Activated CD8-positive, alpha-beta memory T cell treated with anti-CD3 and anti-CD28 coated beads, Interleukin-2, amount 50 U/mL, for 1 hour (primary cell): ENCODE data around the gene PPARD.
"Not testable (repeated sequence)": the region's sequence is repeated elsewhere in the genome, so short reads cannot be mapped to it uniquely, and the experiment has no call there.

Source experiments
- DNase-seq: peaks from one replicate; pipeline ENCODE4 v3.0.0-alpha.2; 2020; ENCODE audit errors: extremely low read depth

Gene PPARD

GRCh38 chr6:35406711-35407485, 64.5 kb downstream of the PPARD start:
- DNase-seq, result no peak

GRCh38 chr6:35409245-35409644, 66.9 kb downstream of the PPARD start:
- no peak for DNase-seq

GRCh38 chr6:35410131-35410530, 67.8 kb downstream of the PPARD start:
- no peak for DNase-seq

DNA sequence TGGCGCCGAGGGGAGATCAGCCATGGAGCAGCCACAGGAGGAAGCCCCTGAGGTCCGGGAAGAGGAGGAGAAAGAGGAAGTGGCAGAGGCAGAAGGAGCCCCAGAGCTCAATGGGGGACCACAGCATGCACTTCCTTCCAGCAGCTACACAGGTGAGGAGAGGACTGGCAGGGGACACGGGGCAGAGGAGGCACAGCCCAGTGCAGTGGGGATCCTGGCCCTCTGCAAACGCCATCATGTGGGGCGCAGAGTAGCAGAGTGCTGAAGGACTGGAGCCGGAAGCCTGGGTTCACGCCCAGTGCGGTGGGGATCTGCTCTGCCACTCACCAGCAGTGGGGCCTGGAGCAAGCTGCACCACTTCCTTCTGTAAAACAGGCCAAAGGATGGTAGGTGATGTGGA, 68.7 kb downstream of the PPARD start:
- DNase-seq, result no peak

DNA sequence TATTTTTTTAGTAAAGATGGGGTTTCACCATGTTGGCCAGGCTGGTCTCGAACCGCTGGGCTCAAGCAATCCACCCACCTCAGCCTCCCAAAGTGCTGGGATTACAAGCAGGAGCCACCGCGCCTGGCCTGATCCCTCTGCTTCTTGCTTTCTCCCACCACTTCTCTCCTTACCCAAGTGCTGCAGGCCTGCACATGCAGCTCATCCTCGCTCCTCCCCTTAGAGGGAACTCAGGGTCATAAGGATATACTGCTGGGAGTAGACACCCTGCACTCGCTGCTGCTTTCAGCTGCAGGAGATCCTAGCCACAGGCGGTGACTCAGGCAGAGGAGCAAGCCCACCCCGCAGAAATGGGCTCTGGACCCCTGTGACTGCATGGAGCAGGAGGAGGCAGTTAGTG, 69.7 kb downstream of the PPARD start:
- no peak for DNase-seq

- DNase-seq, result no peak
Observed at GRCh38 chr6:35413911-35414310, 71.6 kb downstream of the PPARD start.

GRCh38 chr6:35415065-35415891, 72.9 kb downstream of the PPARD start:
- DNase-seq, result no peak

DNA sequence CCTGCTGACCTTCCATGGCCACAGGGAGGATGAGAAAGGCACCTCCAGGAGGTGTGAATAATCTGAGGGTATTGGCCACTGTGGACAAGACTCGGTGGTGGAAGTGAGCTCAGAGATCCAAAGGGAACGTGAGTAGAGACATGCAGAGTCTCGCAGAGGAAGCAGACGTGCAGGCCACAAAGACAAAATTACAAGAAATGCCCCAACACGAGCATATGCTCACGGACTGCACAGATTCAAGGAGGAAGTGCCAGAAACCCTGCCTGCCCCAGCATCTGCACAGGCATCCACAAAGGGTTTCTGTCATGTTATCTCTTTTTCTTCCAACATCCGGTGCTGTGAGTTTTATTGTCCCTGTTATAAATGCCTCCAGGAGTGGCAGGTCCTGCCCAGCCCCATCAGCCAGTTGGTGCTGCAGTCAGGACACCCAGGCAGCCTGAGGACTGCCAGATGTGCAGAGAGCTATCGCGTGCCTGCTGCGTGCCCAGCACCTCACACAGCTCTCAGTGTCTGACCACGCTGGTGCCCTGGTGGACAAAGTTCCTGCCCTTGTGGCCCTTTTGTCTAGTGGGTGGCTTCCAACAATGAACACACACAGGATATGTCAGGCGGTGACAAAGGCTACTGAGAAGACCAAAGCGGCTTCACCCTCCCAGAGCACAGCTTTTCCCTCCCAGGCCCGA, 75.8 kb downstream of the PPARD start:
- no peak for DNase-seq

DNA sequence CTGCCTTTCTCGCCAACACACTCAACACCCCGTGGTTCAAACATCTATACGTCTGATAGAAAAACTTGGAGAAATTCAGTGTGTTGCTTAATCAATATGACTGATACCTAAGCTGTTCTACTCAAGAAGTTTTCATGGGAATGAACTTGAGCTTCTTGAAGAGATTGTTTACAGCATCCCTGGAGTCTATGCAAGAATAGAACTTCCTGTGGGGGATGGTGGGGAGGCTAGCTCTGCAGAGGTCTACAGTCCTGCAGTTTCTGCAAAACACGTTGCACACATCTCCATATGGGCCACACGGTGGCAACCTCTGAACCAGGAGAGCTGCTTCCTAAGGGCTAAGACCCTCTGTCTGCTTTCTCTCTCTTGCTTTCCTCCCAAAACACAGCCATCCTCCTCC, 77.1 kb downstream of the PPARD start:
- no peak for DNase-seq

DNA sequence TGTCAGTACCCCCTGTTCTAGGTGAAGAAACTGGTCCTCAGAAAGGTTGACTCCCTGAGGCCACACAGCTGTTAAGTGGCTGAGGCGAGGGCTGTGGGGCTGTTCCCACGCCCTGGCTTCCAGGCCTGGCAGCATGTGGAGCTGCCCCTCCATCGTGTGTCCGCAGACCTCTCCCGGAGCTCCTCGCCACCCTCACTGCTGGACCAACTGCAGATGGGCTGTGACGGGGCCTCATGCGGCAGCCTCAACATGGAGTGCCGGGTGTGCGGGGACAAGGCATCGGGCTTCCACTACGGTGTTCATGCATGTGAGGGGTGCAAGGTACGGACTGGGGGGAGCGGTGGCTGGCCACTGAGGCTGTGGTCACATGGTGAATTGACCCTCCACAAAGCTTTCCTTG, 77.6 kb downstream of the PPARD start:
- no peak for DNase-seq

DNA sequence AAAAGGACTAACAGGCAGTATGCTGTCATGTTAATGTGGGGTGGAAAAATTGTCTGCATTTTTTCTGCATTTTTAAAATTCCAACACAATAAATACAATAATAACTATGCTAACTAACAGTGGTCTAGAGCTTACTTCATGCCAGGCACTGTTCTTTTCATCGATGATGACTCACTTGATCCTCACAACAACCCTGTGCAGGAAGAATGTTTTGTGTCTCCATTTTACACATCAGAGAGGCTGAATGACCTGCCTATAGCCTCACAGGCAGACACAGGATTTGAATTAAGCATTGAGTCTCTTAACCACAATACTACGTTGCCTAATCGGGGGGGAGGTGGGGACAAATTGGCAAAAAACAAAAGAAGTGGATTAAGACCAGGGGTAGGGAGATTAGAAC, 82.9 kb downstream of the PPARD start:
- no peak for DNase-seq

DNA sequence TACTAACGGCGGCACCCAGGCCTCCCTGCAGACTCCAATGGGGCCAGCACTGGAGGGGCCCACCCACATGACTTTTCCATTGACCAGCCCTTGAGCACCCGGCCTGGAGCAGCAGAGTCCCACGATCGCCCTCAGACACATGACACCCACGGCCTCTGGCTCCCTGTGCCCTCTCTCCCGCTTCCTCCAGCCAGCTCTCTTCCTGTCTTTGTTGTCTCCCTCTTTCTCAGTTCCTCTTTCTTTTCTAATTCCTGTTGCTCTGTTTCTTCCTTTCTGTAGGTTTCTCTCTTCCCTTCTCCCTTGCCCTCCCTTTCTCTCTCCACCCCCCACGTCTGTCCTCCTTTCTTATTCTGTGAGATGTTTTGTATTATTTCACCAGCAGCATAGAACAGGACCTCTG, 83.7 kb downstream of the PPARD start:
- no peak for DNase-seq

DNA sequence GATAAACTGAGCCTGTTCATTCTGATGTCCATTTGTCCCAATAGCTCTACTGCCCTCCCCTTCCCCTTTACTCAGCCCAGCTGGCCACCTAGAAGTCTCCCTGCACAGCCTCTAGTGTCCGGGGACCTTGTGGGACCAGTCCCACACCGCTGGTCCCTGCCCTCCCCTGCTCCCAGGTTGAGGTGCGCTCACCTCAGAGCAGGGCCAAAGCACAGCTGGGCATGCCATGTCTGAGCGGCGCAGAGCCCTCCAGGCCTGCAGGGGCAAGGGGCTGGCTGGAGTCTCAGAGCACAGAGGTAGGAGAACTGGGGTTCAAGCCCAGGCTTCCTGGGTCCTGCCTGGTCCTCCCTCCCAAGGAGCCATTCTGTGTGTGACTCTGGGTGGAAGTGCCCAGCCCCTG, 85.1 kb downstream of the PPARD start:
- no peak for DNase-seq

GRCh38 chr6:35427851-35428321, 85.5 kb downstream of the PPARD start:
- DNase-seq, result no peak

DNA sequence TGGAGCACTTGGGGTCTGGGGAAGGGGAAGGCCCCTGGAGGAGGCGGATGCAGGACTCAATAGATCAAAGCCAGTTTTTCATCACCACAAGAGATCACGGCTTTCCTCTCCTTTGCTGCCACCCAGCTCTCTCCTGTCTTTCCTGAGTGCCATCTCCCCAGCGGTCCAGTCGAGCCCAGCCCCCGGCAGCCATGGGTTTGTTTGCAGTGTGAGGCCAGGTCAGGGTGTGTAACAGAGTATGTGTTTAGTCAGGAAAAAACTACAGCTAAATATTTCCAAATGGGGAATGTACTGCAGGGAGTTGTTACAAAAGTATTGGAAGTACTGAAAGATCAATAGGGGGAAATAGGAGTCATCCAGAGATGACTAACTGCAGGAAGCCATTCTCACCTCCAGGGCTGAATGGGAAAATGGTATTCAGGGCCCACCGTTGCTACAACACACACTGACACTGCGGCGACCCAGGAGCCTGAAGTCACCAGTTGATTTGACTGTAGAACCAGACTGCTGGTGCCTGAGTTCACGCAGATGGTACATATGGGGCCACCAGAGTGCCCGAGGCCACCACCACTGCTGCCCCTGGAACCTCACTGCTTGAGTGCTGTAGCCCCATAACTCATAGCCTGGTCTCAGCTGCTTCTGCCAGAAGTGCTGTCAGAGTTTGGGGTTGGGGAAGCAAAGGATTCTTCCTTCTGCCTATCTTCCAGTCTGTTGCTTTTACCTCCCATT, 86.2 kb downstream of the PPARD start:
- DNase-seq, result no peak

- no peak for DNase-seq
Observed at GRCh38 chr6:35429463-35429862, 87.1 kb downstream of the PPARD start.

DNA sequence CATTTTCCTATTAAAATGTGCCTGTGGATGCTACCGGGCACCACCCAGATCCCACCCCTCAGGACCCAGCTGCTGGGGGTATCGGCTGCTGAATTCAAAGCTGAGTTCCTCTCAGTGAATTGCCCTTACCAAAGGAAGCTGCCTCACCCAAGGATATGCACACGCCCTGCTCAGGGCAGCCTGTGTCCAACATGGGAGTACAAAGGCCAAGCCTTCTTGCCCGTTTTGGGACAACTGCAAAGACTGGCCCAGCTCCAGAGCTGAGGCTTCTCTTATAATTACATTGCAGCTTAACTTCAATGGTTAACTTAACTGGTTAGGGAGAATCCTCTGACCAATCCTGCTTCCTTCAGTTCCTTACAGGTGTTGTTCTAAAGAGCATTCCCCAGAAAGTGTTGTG, 89.9 kb downstream of the PPARD start:
- no peak for DNase-seq

- not testable (repeated sequence) for DNase-seq
Observed at GRCh38 chr6:35432702-35433101, 90.3 kb downstream of the PPARD start.

DNA sequence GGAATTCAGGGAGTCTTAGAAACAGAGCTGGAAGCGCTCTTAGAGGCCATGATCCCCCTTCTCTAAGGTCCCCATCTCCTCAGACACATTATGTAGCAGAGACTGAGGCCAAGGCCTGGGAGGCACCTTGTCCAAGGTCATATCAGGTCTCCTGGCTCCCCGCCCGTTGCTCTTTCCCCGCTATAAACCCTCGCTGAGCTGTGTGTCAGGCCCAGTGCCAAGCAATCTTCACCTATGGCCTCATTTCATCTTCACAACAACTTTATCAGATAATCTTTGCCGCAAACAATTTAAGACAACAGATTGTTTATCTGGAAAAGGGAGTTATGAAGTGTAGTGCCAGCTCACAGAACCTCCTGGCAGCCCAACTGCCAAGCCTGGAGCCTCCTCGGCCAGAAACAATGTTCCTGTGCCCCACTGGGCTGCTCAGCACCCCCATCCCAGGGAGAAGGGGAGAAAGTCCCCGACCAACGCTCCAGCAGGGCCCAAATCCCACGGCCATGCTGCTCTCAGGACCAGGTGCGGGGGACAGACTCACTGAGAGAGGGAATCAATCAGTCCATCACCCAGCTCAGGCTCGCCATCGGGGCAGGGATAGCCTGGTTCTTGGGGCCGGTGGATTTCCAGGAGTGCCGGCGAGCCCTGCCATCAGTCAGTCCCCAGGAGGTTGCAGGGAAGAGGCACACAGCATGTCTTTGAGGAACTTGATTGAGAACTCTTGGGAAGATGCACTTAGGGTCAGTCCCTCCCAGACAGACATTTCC, 92.9 kb downstream of the PPARD start:
- no peak for DNase-seq

- no peak for DNase-seq
Observed at GRCh38 chr6:35436071-35436857, 93.9 kb downstream of the PPARD start.
